ENCODE data around the gene KIF5A.
A peak's percentile ranks its signal among the peaks of the same experiment; 100 is the strongest.

KIF5A gene

GRCh38 chr12:57535764-57536596 is 13.9 kb upstream of the KIF5A start:
- no peak for DNase-seq

DNA sequence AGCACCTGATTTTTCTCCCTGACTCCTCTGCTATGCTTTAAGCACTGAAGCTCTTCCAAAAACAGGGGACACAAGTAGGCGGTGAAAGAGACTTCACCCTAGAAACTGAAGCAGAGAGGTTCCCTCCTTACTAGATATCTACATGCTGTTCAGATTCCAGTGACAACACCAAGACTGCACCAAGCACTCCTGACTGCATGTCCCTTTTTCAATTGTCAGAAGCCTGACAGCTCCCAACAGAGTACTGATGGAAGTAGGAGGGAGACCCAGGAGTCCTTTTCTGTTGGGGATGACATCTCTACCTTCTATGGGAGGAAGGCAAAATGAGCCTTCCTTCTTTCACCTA is 13.3 kb upstream of the KIF5A start:
- no peak for DNase-seq

DNA sequence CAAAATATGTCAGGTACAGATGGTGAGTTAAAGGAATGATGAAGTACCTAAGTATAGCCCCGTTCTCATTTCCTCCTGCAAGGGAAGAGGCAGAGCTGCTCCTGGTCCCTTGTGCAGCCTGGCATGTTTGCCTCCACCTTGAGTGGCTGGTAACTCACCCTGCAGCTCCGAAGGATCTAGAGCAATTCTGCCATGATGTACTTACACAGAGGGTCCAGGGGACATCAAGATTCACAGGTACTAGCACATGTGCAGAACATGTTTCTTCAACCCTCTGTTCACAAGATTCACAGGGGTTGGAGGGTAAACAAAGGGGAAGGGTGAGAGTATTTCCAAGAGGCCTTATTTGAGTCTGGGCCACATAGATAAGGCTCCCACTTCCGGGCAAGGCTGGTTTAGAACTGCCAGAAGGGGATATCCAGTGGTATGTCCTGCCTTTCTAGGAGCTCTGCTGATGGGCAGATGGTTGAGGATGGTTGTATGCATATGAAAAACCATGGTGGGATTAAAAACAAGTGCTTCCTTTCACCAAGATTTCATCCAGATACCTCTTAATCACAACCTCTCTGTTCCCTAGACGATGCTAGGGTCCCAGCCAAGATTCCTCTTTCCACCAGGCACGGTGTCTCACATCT is 10.6 kb upstream of the KIF5A start:
- no peak for DNase-seq

DNA sequence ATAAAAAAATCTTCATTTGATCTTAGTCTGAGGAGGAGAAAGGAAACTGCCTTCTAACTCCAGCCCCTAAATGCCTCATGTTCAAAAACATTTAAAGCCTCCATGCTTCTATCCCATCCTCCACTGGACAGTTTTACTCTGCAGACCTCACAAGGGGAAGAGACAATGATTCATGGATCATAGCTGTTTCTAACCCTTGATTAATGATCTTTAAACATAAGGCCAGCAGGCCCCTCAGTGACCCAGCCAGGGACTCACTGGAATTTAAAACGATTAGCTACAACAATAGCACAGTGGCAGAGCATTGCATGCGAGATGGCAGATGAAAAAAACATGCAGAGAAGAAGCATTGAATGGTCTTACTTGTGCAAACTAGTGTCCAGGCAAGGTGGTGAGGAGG is 8.8 kb upstream of the KIF5A start:
- DNase-seq: no peak

- no peak for DNase-seq
Observed at GRCh38 chr12:57541717-57542116, 8.1 kb upstream of the KIF5A start.

- DNase-seq: peak; percentile 39
Observed at GRCh38 chr12:57543581-57543980, 6.3 kb upstream of the KIF5A start.

GRCh38 chr12:57545809-57546437 is 3.9 kb upstream of the KIF5A start:
- no peak for DNase-seq

- peak; percentile 92 for DNase-seq
Observed at GRCh38 chr12:57546438-57547287, 3.2 kb upstream of the KIF5A start, which contains the start of gene DCTN2. Gene DCTN2 (minus strand): TSS chr12:57547192. CDS start chr12:57547063, 129 bp downstream.

DNA sequence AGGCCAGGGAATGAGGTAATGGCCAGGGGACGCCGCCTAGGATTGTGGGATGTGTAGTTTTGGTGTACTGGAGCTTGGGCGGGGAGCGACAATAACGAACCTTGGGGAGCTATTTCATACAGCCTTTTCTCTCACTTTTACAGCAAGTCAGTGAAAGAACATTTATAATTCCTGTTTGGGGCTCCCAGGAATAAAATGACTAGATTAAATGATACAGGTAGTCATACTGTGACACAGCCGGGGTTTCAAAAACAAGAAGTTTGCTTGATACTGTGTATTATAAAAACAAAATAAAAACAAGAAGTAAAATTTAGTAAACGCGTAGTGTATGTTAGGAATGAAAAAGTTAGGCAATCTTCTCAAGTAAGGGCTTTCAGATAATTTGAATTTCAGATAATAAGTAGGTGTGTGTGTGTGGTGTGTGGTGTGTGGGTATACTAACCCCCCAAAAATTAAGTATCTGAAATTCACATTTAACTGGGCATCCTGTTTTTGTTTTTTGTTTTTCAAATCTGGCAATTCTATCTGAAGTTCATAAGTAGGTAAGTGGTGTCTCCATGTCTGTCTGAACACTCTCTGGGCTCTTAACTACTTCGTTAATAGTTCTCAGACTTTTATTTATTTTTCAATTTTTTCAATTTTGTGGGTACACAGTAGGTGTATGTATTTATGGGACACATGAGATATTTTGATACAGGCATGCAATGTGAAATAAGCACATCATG is 2.4 kb upstream of the KIF5A start:
- DNase-seq: no peak

DNA sequence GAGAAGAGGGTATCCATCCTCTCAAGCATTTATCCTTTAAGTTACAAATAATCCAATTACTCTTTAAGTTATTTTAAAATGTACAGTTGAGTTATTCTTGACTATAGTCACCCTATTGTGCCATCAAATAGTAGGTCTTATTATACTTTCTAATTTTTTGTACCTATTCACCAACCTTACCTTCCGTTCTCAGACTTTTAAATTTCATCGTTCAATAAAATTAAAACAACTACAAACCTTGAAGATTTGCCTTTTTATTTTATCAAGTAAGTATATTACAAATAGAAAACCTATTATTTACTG is 1.9 kb upstream of the KIF5A start:
- no peak for DNase-seq

DNA sequence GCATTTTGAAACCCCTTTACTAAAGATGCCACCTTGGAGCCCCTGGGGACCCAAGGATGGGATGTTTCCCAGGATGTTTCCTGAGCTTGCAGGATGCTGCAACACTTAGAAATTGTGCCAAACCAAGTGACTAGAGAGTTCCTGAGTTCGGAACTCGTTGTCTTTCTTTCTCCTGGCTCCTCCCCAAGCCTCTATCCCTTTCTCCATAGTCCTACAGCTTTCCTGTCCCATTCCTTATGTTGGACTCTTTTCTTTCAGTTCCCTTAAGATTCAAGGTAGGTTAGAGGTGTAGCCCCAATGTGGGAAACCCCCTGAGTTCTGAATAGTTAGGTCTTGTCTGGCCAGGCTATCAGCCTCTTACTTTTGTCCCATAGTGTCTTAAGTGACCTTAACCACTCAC is 1.4 kb upstream of the KIF5A start:
- DNase-seq: no peak

GRCh38 chr12:57549203-57549908 is 488 bp upstream of the KIF5A start:
- DNase-seq: no peak

- no peak for DNase-seq
Observed at GRCh38 chr12:57550641-57551549, 1.1 kb downstream of the KIF5A start.

GRCh38 chr12:57551637-57552305 is 1.9 kb downstream of the KIF5A start:
- DNase-seq: no peak

DNA sequence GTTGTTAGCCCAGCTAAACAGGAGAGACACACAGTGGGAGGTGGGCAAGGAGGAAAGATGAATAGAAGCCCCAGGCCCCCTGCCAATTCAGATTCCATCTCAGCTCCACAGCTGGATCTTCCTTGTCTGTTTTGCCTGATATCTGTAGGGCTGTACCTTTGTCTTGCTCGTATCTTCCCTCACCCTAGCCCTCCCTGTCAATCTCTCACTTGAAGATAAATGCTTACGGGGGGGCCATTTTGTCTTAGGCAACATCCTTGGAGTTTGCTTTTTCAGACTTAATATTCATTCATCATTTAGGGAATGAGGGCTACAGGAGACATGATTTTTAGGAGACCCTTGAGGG is 2.4 kb downstream of the KIF5A start:
- no peak for DNase-seq

DNA sequence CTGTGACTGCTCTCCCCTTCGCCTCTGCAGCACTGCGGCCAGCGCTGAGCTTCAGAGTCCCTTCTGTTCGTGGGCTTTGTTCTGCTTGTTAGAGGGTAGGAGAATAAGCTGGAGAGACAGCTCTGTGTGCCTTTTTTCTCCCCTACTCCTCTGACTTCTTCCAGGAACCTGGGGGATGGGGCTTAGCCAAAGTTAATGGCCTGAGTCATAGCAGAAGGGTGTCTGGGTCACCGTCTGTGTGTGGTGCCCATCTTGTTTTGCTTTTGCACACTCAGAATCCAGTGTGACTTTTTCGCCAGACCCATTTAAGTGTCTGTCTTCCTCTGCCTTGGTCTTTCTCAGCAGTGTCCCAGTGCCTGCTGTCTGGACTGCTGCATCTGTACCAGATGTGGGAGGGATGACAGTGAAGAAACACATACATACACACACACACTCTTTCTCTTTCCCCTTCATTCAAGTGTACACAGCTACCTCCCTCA is 3.0 kb downstream of the KIF5A start:
- DNase-seq: no peak

- DNase-seq: no peak
Observed at GRCh38 chr12:57553343-57554202, 3.7 kb downstream of the KIF5A start.

- DNase-seq: no peak
Observed at GRCh38 chr12:57554453-57554852, 4.6 kb downstream of the KIF5A start.

DNA sequence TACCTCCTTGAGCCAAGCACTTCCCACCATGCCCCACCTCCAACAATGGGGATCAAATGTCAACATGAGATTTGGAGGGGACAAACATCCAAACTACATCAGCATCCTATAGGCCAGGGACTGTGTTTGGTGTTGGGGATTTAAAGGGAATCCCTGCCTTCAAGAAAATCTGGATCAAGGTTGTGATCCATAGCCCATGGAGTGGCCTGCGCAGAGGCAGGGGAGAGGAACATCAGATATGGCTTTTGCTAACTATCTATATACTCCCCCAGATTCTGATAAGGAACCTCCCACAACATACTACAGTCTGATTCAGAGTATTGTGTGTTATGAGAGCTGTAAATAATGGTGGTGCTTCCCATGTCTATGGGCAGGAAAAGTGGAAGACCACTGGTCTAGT is 5.1 kb downstream of the KIF5A start:
- DNase-seq: no peak
